LNCAP (cell line): Measurements from ENCODE around the gene DDX1.

ENCODE experiments used
- TF ChIP-seq, protein P1 (sequence below): fragments of 450-650 bp; IDR thresholded peaks from 2 replicates; pipeline ENCODE4 v1.5.1; 2017; ENCODE audit warnings: mild to moderate bottlenecking

DDX1 gene

DNA sequence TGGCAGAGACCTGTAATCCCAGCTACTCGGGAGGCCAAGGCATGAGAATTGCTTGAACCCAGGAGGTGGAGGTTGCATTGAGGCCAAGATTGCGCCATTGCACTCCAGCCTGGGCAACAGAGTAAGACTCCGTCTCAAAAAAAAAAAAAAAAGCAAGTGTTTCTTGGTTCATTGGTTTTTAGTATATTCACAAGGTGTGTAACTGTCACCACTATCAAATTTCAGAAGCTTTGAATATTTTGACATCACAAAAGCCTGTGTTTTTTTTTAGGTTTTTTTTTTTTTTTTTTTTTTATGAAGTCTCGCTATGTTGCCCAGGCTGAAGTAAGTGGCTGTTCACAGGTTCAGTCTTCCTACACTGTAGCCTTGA, 16.7 kb downstream of the DDX1 start:
- TF ChIP-seq, protein P1, sequence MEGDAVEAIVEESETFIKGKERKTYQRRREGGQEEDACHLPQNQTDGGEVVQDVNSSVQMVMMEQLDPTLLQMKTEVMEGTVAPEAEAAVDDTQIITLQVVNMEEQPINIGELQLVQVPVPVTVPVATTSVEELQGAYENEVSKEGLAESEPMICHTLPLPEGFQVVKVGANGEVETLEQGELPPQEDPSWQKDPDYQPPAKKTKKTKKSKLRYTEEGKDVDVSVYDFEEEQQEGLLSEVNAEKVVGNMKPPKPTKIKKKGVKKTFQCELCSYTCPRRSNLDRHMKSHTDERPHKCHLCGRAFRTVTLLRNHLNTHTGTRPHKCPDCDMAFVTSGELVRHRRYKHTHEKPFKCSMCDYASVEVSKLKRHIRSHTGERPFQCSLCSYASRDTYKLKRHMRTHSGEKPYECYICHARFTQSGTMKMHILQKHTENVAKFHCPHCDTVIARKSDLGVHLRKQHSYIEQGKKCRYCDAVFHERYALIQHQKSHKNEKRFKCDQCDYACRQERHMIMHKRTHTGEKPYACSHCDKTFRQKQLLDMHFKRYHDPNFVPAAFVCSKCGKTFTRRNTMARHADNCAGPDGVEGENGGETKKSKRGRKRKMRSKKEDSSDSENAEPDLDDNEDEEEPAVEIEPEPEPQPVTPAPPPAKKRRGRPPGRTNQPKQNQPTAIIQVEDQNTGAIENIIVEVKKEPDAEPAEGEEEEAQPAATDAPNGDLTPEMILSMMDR = no peak

DNA sequence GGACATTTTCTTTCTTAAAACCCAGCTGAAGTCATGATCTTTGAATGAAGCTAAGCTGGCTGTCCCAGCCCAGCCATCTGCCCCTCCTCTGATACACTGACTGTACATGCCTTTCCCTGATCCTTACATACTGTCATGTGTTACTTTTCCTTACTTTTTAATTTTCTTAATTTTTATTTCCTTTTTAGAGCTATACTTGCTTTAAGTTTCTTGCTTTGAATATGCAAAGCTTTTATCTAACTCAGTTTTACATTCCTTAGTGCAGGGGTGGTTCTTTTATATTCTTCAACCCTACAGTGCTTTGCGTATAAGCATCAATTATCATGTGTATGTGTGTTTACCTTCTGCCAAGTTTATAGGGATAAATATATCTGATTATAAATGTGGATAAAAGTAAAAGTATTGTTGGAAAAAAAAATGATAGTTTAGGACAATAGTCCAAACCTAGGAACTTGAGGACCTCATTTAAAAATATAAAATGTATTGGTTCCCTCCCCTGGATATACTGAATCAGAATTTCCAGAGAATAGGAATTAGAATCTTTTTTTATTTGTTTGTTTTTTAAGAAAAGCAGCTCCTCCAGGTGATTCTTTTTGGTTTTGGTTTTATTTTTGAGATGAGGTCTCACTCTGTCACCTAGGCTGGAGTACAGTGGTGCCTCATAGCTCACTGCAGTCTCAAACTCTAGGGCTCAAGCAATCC, 17.8 kb downstream of the DDX1 start:
- TF ChIP-seq, protein P1 = no peak

DNA sequence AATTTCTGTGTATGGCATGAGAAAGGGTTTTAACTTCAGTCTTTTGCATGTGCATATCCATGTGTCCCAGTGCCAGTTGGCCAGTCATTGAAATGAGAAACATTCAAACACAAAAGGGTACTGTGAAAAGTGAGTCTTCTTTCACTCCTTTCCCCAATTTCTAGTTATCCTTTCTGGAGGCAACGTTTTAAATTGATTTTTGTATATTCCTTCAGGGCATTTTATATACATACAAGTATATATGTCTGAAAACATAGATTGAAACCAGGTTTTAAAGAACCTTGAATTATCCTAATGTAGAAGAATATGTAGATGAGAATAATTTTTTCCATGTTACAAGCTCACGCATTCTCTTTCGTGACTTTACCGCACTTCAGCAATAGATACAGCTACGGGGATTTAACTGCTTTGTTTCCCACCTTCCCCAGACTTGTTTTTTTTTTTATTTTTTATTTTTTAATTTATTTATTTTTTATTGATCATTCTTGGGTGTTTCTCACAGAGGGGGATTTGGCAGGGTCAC, 18.8 kb downstream of the DDX1 start:
- TF ChIP-seq, protein P1 = no peak

DNA sequence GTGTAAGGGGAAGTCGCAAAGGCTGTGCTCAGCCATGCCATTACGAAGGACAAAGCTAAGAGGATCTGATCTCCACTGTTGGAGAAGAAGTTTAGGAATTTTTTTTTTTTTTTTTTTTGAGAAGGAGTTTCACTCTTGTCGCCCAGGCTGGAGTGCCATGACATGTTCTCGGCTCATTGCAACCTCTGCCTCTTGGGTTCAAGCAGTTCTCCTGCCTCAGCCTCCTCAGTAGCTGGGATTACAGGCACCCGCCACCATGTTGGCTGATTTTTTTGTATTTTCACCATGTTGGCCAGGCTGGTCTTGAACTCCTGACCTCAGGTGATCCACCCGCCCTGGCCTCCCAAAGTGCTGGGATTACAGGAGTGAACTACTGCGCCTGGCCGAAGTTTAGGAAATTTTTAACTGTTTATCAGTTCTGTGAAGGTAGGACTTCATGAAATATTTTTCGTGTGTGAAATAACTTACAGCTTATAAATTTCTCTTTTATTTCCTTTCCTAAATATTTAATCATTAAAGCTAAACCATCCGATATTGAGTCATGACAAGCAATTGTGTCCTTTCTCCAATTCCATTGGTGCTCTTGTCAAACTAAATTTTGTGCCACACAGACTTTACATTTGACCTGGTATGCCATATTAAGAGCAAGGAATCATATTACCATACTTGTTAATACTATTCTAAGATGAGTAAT, 22.2 kb downstream of the DDX1 start:
- TF ChIP-seq, protein P1 = no peak

DNA sequence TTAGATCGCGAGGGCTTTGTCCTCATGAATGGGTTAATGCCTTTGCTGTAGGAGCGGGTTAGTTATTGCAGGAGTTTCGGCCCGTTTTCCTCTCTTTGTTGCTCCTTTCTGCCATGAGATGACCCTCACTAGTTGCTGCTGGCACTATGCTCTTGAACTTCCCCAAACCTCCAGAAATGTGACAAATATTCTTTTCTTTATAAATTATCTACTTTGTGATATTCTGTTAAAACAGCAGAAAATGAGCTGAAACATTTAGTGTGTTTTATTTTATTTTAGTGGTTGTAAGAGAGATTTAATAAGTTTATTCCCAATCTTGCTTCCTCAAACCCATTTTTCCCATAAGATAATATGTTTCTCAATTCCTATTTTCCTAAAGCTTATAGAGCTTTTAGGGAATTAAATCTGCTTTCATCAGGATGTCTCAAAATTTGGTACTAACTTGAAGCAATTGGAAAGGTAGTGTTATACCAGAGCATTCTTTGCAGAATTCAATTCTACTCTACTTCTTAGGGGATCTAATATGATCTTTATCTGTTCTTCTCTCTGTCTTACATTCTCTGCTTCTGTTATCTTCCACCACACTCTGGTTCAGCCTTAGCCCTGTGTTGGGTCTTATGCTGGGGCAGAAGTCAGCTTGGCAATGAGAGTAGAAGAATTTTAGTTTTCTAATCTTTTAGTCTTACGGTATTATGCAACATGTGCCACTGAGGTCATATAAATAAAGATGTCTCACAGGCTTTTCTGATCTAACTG, 23.1 kb downstream of the DDX1 start:
- TF ChIP-seq, protein P1 = no peak

DNA sequence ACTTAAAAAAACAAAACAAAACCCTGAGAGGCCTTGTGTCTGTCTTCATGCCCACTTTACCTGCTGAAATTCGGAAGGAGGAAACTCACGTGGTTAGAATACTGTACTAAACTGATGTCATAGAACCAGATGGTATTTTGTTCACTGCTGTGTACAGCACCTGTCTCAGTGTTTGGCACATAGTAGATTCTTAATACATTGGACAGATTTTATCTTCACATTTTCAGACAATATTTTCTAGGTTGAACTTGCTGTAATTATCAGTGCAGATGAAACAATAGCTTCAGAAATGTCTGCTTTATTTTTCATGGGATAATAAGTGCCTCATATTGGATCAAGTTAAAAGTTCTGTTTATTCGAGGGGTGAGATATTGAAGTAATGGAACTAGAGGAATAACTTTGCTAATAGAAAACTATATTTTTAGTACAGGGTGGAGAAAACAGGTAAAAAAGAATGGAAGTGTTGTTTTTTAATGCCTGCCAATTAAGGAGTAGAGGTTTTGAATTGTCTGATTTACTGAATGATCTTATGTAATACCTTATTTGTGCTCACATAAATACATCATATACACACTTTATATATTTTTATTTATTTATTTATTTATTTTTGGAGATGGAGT, 23.7 kb downstream of the DDX1 start:
- TF ChIP-seq, protein P1 = no peak

DNA sequence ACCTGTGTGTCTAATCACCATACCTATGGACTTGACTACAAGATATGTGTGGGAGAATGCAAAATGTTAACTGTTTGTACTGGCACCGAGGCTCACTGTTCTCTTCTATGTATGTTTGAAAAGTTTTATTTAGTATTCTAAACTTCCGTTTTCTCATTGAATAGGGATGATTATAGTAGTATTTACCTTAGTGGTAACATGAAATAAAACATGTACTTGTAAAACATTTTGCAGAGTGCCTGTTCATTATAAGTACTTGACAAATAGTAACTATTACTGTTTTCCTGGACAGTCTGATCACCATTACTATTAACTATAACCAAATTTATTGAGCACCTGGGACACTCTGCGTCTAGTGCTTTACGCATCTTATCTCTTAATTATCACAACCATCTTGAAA, 24.8 kb downstream of the DDX1 start:
- TF ChIP-seq, protein P1 = no peak
